Measurements from ENCODE around the gene SLC16A13.

The SLC16A13 gene

DNA sequence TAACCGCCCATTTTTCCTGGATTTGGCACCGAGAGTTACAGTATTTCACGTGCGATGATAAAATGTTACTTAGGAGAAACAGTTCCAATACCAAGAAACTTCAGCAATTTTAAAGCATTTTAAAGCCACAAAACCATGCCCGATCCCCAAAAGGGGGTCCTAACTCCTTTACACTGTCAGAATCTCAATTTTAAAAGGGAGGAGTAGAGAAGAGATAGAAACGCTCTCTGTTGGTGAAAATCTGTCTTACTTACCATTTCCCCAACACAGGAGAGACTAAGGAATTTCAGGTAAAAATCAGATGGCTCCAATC lies 23.9 kb upstream of the SLC16A13 start:
- DNase-seq (ENCODE audit: low read depth in 2 of 2, low spot score in 1 of 2) = no peak

DNA sequence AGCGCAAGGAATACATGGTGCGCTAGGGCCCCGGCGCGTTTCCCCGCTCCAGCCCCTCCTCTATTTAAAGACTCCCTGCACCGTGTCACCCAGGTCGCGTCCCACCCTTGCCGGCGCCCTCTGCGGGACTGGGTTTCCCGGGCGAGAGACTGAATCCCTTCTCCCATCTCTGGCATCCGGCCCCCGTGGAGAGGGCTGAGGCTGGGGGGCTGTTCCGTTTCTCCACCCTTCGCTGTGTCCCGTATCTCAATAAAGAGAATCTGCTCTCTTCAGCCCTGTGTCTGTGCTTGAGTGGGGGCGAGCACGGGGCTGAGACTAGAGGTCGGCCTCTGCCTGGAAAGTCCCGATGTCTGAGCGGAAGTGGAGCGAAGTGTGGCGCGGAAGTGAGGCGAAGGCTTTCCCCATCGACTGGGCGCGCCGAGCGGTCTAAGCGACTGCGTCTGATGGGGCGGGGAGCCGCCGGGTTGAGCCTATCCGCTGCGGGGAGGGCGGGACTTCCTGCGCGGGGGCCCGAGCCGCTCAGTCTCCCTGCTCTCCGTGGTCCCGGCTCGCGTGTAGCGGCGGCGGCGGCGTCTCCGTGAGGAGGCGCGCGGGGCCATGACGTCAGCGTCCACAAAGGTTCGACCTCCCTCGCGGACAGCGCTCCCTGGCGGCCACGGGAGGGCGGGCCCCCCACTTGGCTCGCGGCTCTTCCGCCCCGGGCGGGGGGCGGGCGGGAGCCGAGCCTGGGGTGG lies 21.4 kb upstream of the SLC16A13 start:
- DNase-seq (ENCODE audit: low read depth in 2 of 2, low spot score in 1 of 2) = peak; percentile 91 to 98

DNA sequence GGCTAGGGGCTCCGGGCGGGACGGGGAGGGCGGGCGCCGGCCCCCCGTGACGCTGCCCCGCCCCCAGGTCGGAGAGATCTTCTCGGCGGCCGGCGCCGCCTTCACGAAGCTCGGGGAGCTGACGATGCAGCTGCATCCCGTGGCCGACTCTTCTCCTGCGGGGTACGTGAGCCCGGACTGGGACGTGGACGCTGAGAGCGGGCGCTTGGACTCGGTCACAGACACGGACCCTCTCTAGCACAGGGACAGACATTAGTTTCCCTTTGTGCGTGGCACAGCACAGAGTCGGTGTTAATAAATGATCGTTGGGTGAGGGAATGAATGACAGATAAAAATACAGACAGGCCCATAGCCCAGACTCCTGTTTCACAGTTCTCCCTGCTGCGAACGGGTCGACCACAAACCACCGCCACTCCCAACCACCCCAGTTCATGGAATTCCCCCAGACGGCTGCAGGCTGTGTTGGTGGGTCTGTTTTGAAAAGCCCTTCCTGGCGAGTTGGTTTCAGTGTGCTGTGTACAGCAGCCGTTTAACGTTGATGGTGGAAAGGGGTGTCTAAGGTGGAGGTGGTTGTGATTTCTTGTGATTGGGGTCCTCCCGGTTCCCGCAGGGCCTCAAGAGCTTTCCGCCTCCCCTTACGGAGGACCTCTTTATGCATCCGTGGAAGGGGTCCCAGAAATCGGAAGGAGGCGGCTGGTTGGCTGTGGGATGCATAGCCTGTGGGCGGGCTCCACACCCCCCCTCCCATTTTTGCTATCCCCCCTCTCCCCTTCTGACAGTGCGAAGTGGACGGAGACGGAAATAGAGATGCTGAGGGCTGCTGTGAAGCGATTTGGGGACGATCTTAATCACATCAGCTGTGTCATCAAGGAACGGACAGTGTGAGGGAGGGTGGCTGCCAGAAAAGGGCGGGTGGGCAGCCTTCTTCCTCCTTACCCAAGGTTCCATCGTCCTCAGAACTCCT lies 20.5 kb upstream of the SLC16A13 start:
- DNase-seq (ENCODE audit: low read depth in 2 of 2, low spot score in 1 of 2) = peak; percentile 58 to 70

DNA sequence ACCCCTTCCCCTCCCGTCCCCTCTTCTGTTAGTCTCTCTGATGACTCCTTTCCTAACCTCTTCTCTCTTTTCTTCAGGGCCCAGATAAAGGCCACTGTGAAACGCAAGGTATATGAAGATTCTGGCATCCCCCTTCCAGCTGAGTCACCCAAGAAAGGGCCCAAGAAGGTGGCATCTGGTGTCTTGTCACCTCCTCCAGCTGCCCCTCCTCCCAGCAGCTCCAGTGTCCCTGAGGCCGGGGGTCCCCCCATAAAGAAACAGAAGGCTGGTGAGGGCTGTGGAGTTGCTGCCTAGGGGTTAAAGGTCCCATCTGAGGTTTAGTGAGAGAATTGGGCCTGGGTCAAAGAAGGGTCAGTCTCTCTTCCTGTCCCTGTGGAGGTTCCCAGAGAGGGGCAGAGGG lies 19.4 kb upstream of the SLC16A13 start:
- no peak for DNase-seq (ENCODE audit: low read depth in 2 of 2, low spot score in 1 of 2)

DNA sequence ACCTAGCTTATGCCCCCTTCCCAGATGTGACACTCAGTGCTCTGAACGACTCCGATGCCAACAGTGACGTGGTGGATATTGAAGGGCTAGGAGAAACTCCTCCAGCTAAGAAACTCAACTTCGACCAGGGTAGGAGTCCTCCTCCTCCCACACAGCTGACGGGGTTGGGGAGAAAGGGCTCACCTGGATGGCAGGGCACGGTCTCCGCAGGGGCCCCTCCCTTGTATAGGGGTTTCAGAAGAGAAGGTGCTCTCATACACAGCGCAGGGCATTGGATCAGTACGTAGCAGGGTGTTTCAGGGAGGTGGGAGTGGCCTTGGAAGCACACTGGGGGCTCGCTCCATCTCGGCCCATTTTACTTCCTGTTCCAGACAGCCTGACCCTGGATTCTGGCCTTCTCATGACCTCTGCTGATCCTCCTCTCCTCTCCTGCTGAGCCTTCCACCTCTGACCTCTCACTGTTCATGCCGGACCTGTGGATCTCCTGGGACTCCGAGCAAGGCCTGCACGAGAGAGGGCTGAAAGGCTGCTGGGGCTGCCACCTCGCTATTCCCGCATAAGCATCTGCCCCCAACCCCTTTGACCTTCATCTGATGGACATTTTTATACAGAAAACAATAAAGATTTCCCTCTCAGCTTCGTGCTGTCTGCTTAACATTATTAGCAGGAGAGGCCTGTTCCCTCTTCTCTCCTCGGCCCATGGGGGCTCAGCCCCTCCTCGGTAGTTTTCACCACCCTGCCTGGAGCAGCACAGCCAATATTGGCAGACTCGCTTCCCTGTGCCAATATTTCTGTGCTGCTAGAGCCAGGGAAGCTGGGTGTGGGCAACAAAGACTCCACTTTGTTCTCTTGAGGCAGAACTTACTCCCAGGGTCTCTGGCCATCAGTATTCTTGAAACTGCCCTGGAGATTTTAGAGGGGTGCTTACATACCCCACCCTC lies 18.7 kb upstream of the SLC16A13 start:
- no peak for DNase-seq (ENCODE audit: low read depth in 2 of 2, low spot score in 1 of 2)

DNA sequence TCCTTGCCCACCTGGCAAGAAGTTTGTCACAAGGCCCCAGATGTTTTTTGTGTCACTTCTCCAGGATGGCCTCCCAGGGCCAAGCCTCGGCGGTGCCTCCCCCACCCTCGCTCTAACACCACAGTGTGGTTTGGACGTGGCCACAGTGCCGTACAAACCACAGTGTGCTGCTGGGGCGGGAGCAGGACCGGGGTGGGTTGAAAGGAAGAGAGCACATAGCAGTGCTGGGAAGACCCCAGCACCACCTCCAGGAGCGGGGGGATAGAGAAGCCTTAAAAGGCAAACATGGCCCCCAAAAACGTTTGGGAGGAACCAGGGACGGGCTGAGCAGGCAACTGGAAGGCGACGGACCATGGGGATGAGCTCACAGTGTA lies 18.0 kb upstream of the SLC16A13 start:
- no peak for DNase-seq (ENCODE audit: low read depth in 2 of 2, low spot score in 1 of 2)

DNA sequence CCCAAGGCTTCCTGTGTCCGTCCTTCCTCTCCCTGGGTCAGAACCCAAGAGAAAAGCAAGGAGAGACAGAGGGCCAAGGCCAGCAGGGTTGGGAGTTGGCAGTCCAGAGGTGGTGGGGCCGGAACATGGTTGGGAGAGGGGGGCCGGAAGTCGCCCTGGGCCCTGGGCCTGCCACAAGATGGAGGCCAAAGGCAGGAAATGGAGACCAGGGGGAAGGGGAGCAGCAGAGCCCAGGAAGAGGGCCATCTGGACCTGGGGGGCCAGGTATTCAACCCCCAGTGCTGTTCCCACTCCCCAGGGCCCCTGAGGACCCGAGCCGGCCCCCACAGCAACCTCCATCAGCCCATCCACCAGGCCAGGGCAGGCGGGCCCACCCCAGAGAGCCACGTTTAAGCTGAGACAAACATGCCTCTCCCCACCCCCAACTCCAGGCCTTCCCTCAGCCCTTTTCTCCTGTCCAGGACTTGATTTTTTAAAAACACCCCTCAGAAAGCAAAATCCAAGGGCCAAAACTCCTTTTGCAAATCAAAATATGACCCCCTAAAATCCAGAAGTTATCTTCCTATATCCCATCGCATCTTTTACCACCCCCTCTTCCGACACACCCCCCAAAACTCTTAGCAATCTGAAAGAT lies 17.4 kb upstream of the SLC16A13 start:
- no peak for DNase-seq (ENCODE audit: low read depth in 2 of 2, low spot score in 1 of 2)

DNA sequence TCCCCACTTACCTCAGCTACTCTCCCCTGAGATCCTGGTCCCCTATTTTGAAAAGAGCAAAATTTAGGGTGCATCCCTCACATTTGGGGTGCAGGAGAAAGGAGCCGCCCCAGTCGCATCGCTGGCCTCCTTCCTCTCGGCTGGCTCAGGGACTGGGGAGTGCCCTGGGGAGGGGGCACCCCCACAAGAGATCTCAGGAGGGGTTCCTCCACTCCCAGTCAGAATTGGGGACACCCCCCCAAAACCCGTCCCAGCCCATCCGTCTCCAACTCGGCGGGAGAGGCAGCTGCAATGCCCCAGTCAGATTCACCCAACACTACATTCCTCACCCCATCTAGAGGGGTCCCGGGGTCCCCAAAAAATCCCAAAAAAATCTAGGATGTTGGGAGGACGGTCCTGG lies 16.4 kb upstream of the SLC16A13 start:
- DNase-seq (ENCODE audit: low read depth in 2 of 2, low spot score in 1 of 2) = no peak

DNA sequence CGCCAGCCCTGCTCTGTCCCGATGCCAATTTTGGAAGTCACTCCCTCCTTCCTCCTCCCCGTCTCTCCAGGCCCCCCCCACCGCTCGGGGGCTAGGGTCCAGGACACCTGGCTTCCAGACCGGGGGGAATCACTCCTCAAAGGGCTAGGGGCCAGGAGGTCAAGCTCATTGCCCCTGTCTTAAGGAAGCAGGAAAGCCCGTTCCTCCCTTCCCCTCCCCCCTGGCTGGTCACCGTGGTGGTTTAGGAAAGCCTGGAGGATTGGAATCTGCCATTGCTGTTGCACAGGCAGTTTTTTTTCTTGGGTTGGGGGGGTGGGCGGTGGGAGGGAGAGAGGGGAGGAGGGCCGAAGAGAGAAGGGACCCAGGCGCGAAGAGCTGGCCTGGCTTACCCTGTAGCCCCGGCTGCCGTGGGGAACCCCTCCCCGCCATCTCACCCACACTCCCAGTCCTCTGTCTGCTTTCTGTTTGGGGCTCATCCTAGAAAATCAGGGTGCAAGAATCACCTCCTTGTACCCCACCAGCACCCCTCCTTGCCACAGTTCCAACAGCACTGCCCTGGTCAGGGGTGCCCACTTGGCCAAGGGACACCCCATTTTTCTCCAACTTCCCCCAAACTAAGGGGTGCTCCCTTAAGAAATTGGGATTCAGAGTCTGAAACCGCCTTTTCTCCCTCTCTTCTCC lies 15.8 kb upstream of the SLC16A13 start:
- no peak for DNase-seq (ENCODE audit: low read depth in 2 of 2, low spot score in 1 of 2)

DNA sequence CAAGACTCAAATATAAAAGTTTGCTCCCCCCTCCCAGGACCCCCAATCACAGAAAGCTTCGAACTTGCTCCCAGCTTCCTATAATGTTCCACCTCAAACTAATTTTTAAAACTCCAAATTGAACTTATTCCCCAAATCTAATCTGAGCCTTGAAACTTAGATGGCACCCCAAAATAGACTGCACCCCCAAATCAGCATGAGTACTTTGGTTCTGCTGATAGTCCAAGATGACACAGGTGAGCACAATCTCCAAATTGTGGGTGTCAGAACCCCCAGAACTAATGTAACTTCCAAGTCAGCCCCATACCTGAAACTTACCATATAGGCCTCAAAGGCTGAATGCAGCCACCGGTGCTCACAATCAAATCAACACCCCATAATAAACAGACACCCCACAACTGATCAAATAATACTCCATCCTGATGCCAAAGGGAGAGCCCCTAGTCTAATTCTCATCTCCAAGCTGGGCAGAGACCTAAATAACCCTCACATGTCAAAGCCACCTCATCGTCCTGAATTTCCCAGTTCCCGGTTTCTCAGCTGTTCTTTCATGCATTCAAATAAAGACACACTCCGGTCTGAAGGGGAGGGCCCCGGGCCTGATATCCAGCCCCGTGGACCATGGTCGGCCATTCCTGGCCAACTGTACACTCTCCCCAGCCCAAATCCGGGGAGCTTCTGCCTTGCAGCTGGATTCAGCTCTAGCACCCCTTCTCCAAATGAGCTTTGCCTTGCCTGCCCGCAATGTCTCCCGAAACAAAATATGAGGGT lies 14.7 kb upstream of the SLC16A13 start:
- DNase-seq (ENCODE audit: low read depth in 2 of 2, low spot score in 1 of 2) = no peak

DNA sequence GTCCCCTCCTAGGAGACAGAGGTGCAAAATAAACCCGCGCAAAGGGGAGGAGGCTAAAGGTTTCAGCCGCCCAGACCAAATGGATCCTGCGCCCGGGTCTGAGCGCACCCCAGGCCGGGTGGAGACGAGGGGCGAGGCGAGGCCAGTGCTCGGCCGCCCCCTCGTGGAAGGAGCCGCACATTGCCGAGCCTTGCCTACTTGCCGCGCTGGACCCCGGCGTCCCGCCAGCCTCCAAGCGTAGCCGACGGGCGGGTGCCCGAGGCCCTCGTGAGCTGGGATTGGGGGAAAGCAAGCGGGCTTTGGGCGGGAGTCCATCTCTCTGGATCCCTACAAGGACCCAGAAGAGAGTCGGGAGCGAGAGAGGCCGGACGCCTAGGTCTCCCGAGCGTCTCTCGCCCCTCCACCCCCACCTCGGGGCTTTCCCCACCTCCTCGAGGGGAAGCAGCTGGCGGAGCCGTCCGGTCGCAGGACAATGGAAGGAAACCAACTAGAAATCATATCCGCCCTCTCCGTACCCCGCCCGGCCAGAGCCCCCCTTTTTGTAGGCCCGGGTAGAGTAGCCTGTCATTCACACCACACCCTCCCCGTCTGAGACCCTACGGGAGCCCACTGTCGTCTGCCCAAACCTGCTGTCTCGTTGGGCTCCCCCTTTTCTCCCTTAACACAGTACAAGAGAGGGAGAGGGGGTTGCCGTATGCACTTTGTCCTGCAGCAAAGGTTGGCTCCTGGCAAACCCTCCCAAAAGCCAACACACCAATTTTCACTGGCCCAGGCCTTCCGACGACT lies 13.6 kb upstream of the SLC16A13 start:
- peak in 1 of 2 donors; percentile 56 for DNase-seq (ENCODE audit: low read depth in 2 of 2, low spot score in 1 of 2)

DNA sequence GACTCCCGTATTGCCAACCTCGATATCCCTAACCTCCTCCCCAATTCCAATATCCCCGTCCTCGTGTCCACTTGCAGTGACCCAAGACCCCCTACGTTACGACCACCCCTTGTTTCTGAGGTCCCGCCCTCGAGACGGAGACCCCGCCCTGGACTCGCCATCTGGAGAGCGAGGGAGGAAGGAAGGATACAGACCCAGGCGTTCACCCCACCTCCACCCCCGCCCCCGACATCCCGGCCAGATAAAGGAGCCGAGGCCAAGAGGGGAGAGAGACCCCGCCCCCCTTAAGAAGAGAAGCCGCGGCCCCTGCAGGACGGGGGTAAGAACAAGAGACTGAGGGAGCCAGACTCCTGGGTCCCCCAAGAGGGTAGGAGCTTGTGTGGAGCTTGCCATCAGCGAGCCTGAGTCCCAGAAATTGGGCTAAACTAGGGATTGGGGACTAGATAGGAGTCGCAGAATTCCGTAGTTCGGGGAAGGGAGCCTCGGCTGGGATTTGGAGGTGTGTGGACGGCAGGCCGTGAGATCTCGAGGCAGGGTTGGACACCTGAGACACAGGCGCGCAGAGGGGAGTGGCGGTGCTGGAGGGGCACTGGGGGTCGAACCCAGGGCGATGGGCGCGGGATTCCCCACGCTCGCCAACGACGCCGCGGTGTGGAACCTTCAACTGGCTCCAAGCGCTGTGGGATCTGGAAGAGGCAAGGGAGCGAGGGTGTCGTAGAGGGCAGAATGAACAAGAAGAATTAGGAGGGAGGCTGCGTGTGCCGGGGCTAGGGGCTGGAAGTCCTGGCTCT lies 12.8 kb upstream of the SLC16A13 start, which contains the start of gene BCL6B:
BCL6B (plus strand) TSS at position 270 of the 791 bp plus-strand sequence. CDS start 622 bp downstream, outside the sequence.
- no peak for DNase-seq (ENCODE audit: low read depth in 2 of 2, low spot score in 1 of 2)

DNA sequence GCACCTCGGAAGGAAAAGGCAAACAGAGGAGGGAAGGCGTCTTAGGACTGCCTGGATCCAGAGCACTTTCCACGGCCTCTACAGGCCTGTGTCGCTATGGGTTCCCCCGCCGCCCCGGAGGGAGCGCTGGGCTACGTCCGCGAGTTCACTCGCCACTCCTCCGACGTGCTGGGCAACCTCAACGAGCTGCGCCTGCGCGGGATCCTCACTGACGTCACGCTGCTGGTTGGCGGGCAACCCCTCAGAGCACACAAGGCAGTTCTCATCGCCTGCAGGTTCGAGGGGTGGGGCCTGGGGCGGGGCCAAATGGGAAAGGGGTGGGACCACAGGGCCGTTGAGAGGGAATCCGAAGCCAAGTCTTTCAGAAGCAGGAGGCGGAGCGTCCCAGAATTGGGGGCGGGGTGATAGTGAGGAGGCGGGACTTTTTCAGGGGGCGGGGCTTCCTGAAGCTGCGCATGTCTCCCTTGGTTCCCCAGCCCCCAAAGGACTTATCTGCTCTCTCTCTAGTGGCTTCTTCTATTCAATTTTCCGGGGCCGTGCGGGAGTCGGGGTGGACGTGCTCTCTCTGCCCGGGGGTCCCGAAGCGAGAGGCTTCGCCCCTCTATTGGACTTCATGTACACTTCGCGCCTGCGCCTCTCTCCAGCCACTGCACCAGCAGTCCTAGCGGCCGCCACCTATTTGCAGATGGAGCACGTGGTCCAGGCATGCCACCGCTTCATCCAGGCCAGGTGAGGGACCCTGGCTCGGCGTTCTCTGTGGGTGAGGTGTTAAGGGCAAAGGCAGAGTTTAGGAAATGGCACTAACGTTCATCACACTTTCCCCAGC lies 12.0 kb upstream of the SLC16A13 start:
- DNase-seq (ENCODE audit: low read depth in 2 of 2, low spot score in 1 of 2) = peak; percentile 83 to 85

DNA sequence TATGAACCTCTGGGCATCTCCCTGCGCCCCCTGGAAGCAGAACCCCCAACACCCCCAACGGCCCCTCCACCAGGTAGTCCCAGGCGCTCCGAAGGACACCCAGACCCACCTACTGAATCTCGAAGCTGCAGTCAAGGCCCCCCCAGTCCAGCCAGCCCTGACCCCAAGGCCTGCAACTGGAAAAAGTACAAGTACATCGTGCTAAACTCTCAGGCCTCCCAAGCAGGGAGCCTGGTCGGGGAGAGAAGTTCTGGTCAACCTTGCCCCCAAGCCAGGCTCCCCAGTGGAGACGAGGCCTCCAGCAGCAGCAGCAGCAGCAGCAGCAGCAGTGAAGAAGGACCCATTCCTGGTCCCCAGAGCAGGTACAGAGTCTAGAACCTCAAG lies 11.4 kb upstream of the SLC16A13 start:
- DNase-seq (ENCODE audit: low read depth in 2 of 2, low spot score in 1 of 2) = no peak

DNA sequence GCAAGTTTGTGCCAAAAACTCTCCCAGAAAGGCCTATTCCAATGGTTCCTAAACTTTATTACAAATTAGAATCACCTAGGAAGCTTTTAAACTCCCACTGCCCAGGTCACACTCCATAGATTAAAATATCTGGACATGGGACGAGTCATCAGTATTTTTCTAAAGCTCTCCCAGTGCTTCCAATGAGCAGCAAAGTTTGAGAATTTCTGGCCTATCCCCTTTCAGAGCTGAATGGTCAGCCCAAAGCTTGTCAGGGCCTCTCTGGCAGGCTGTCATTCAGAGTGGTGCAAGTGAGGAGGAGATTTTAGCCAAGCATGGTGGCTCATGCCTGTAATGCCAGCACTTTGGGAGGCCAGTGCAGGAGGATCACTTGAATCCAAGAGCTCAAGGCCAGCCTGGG lies 10.6 kb upstream of the SLC16A13 start:
- DNase-seq (ENCODE audit: low read depth in 2 of 2, low spot score in 1 of 2) = no peak

DNA sequence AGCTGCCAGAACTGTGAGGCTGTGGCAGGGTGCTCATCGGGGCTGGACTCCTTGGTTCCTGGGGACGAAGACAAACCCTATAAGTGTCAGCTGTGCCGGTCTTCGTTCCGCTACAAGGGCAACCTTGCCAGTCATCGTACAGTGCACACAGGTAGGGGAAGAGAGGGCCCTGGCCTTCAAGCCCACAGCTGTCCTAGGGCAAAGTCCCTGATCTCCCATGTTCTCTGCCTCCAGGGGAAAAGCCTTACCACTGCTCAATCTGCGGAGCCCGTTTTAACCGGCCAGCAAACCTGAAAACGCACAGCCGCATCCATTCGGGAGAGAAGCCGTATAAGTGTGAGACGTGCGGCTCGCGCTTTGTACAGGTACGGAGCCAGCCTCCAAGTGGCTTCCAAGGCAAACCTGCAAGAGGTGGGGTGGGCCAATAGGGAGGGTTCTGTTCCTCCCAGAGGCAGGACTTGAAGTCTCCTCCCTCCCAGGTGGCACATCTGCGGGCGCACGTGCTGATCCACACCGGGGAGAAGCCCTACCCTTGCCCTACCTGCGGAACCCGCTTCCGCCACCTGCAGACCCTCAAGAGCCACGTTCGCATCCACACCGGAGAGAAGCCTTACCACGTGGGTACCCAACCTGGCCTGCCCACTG lies 9.2 kb upstream of the SLC16A13 start:
- no peak for DNase-seq (ENCODE audit: low read depth in 2 of 2, low spot score in 1 of 2)

DNA sequence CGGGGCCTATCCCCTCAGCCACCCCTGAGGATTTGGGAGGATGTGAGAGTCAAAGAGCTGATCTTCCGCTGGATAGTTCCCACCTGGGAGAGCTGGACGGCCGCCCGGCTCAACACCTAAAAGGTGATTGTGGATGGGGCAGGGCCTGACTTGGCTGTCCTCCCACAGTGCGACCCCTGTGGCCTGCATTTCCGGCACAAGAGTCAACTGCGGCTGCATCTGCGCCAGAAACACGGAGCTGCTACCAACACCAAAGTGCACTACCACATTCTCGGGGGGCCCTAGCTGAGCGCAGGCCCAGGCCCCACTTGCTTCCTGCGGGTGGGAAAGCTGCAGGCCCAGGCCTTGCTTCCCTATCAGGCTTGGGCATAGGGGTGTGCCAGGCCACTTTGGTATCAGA lies 8.5 kb upstream of the SLC16A13 start:
- DNase-seq (ENCODE audit: low read depth in 2 of 2, low spot score in 1 of 2) = no peak
